HepG2 (cell line): ENCODE data around the gene TFRC. TPM values are rescaled to one million over a fixed set of nuclear protein-coding genes. Genes with fewer than 3 reads are reported as not detected.

Source experiments
- ATF1 ChIP-seq: IDR thresholded peaks from 2 replicates; pipeline ENCODE4 v1.6.1; 2016; ENCODE audit warnings: mild to moderate bottlenecking, control low read depth
- BCL3 ChIP-seq: sonication (generic); formaldehyde crosslinking; IDR thresholded peaks from 2 replicates; pipeline ENCODE4 v1.5.1; 2020; ENCODE audit warnings: mild to moderate bottlenecking, missing genetic modification reagents, moderate library complexity
- HNF4A ChIP-seq: sonication (generic); formaldehyde crosslinking; IDR thresholded peaks from 2 replicates; pipeline ENCODE4 v1.4.0; 2020; ENCODE audit warnings: missing genetic modification reagents
- KDM5B ChIP-seq: sonication (generic); formaldehyde crosslinking; IDR thresholded peaks from 2 replicates; pipeline ENCODE4 v1.4.0; 2020; ENCODE audit warnings: missing genetic modification reagents, mild to moderate bottlenecking, borderline replicate concordance
- KLF12 ChIP-seq: sonication (generic); formaldehyde crosslinking; IDR thresholded peaks from 2 replicates; pipeline ENCODE4 v1.4.0; 2020; ENCODE audit warnings: missing genetic modification reagents, borderline replicate concordance
- MED13 ChIP-seq: sonication (generic); formaldehyde crosslinking; IDR thresholded peaks from 2 replicates; pipeline ENCODE4 v1.5.0; 2020; ENCODE audit warnings: missing genetic modification reagents
- MYNN ChIP-seq: sonication (generic); formaldehyde crosslinking; IDR thresholded peaks from 2 replicates; pipeline ENCODE4 v1.4.0; 2020; ENCODE audit warnings: mild to moderate bottlenecking, low read depth, missing genetic modification reagents
- PAWR ChIP-seq: sonication (generic); formaldehyde crosslinking; IDR thresholded peaks from 2 replicates; pipeline ENCODE4 v1.4.0; 2020; ENCODE audit warnings: missing genetic modification reagents, mild to moderate bottlenecking, borderline replicate concordance
- TBP ChIP-seq: sonication (generic); formaldehyde crosslinking; IDR thresholded peaks from 2 replicates; pipeline ENCODE4 v1.5.0; 2020; ENCODE audit warnings: missing genetic modification reagents
- THAP7 ChIP-seq: sonication (generic); formaldehyde crosslinking; IDR thresholded peaks from 2 replicates; pipeline ENCODE4 v1.8.1; 2023; ENCODE audit warnings: mild to moderate bottlenecking, missing genetic modification reagents
- ZGPAT ChIP-seq: IDR thresholded peaks from 2 replicates; pipeline ENCODE4 v1.6.1; 2016; ENCODE audit warnings: mild to moderate bottlenecking
- ZMYM2 ChIP-seq: sonication (generic); formaldehyde crosslinking; IDR thresholded peaks from 2 replicates; pipeline ENCODE4 v1.8.0; 2022; ENCODE audit warnings: mild to moderate bottlenecking, missing genetic modification reagents
- ZNF12 ChIP-seq: sonication (generic); formaldehyde crosslinking; IDR thresholded peaks from 2 replicates; pipeline ENCODE4 v1.5.0; 2020; ENCODE audit warnings: missing genetic modification reagents
- ZNF513 ChIP-seq: sonication (generic); formaldehyde crosslinking; conservative IDR thresholded peaks from 2 replicates; pipeline ENCODE4 v1.5.0; 2020; ENCODE audit warnings: missing genetic modification reagents
- ZNF652 ChIP-seq: IDR thresholded peaks from 2 replicates; pipeline ENCODE4 v1.6.1; 2016; ENCODE audit warnings: low read depth, borderline replicate concordance
- polyA plus RNA-seq, 8 experiments: library from polyadenylated mRNA; depleted of rRNA in 3 of 8; stranded (reverse) in 7 of 8; unstranded in 1 of 8; fragments of >200 nt; fragmentation: Illumina TruSeq in 4 of 8; extraction: Trizol in 4 of 8; gene quantifications; 2 replicates each; pipeline versions ENCODE4 v1.2.1 to v1.2.3, GENCODE V29; 2011 to 2016; ENCODE audit warnings: low read depth in 4 of 8, missing spikeins in 1 of 8, mixed read lengths in 1 of 8; ENCODE audit not compliant: insufficient read depth in 1 of 8
- total RNA-seq, 5 experiments: library from RNA; depleted of rRNA; stranded (reverse); fragments of >200 nt; fragmentation: Illumina TruSeq; extraction: Trizol; gene quantifications; 2 replicates each; pipeline ENCODE4 v1.2.3, GENCODE V29; 2016; ENCODE audit warnings: low read depth in 1 of 5
- TF ChIP-seq, protein P1 (sequence below): sonication (generic); formaldehyde crosslinking; IDR thresholded peaks from 2 replicates; pipeline ENCODE4 v1.4.0; 2020; ENCODE audit warnings: missing genetic modification reagents
- TF ChIP-seq, protein P2 (sequence below): sonication (generic); formaldehyde crosslinking; IDR thresholded peaks from 2 replicates; pipeline ENCODE4 v1.5.0; 2020; ENCODE audit warnings: mild to moderate bottlenecking, missing genetic modification reagents, moderate library complexity
- TF ChIP-seq, protein P3 (sequence below): sonication (generic); formaldehyde crosslinking; IDR thresholded peaks from 2 replicates; pipeline ENCODE4 v1.4.0; 2020; ENCODE audit warnings: missing genetic modification reagents
- TF ChIP-seq, protein P4 (sequence below): sonication (generic); formaldehyde crosslinking; IDR thresholded peaks from 2 replicates; pipeline ENCODE4 v1.4.0; 2020; ENCODE audit warnings: mild to moderate bottlenecking, missing genetic modification reagents

Gene TFRC
- total and polyA plus RNA-seq, 2 of the 13 experiments (the other 11 are each of a cell fraction or from before 2014, with no cell fraction given) = 188 to 274 TPM

DNA sequence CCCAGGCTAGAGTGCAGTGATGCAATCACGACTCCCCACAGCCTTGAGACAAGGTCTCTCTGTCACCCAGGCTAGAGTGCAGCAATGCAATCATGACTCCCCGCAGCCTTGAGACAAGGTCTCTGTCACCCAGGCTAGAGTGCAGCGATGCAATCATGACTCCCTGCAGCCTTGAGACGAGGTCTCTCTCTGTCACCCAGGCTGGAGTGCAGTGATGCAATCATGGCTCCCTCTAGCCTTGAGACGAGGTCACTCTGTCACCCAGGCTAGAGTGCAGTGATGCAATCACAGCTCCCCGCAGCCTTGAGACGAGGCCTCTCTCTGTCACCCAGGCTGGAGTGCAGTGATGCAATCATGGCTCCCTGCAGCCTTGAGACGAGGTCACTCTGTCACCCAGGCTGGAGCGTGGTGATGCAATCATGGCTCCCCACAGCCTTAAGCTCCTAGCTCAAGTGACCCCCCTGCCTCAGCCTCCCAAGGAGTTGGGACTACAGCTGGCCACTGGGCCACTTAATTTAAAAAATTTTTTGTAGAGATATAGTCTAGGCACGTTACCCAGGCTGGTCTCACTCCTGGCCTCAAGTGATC lies 26.1 kb downstream of the TFRC start (continued):
- TF ChIP-seq PAWR = no peak
- peak; percentile 78; the same call in 1 of the 2 replicates for TF ChIP-seq ATF1
- TF ChIP-seq KDM5B = peak; percentile 97; the same call in 1 of the 2 replicates
- TF ChIP-seq TBP (CRISPR knock-in tag) = no peak
- TF ChIP-seq, protein P1, sequence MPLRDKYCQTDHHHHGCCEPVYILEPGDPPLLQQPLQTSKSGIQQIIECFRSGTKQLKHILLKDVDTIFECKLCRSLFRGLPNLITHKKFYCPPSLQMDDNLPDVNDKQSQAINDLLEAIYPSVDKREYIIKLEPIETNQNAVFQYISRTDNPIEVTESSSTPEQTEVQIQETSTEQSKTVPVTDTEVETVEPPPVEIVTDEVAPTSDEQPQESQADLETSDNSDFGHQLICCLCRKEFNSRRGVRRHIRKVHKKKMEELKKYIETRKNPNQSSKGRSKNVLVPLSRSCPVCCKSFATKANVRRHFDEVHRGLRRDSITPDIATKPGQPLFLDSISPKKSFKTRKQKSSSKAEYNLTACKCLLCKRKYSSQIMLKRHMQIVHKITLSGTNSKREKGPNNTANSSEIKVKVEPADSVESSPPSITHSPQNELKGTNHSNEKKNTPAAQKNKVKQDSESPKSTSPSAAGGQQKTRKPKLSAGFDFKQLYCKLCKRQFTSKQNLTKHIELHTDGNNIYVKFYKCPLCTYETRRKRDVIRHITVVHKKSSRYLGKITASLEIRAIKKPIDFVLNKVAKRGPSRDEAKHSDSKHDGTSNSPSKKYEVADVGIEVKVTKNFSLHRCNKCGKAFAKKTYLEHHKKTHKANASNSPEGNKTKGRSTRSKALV (CRISPR knock-in tag) = no peak; the same call in 1 of the 2 replicates
- TF ChIP-seq ZMYM2 = peak; percentile 74; the same call in 1 of the 2 replicates
- TF ChIP-seq ZNF652 (CRISPR knock-in tag) = peak; percentile 62
- no peak for TF ChIP-seq THAP7 (CRISPR knock-in tag)
- TF ChIP-seq, protein P2, sequence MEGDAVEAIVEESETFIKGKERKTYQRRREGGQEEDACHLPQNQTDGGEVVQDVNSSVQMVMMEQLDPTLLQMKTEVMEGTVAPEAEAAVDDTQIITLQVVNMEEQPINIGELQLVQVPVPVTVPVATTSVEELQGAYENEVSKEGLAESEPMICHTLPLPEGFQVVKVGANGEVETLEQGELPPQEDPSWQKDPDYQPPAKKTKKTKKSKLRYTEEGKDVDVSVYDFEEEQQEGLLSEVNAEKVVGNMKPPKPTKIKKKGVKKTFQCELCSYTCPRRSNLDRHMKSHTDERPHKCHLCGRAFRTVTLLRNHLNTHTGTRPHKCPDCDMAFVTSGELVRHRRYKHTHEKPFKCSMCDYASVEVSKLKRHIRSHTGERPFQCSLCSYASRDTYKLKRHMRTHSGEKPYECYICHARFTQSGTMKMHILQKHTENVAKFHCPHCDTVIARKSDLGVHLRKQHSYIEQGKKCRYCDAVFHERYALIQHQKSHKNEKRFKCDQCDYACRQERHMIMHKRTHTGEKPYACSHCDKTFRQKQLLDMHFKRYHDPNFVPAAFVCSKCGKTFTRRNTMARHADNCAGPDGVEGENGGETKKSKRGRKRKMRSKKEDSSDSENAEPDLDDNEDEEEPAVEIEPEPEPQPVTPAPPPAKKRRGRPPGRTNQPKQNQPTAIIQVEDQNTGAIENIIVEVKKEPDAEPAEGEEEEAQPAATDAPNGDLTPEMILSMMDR (CRISPR knock-in tag) = peak; percentile 60
- TF ChIP-seq ZNF12 (CRISPR knock-in tag) = peak; percentile 64; the same call in 1 of the 2 replicates
- TF ChIP-seq HNF4A (CRISPR knock-in tag) = peak; percentile 96
- TF ChIP-seq MED13 (CRISPR knock-in tag) = no peak
- TF ChIP-seq ZNF513 = no peak
- peak; percentile 66; the same call in 1 of the 2 replicates for TF ChIP-seq BCL3
- TF ChIP-seq MYNN (CRISPR knock-in tag) = no peak
- TF ChIP-seq ZGPAT (CRISPR knock-in tag) = peak; percentile 98
- TF ChIP-seq, protein P3, sequence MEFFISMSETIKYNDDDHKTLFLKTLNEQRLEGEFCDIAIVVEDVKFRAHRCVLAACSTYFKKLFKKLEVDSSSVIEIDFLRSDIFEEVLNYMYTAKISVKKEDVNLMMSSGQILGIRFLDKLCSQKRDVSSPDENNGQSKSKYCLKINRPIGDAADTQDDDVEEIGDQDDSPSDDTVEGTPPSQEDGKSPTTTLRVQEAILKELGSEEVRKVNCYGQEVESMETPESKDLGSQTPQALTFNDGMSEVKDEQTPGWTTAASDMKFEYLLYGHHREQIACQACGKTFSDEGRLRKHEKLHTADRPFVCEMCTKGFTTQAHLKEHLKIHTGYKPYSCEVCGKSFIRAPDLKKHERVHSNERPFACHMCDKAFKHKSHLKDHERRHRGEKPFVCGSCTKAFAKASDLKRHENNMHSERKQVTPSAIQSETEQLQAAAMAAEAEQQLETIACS = no peak
- TF ChIP-seq KLF12 (CRISPR knock-in tag) = no peak
- TF ChIP-seq, protein P4, sequence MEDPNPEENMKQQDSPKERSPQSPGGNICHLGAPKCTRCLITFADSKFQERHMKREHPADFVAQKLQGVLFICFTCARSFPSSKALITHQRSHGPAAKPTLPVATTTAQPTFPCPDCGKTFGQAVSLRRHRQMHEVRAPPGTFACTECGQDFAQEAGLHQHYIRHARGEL (CRISPR knock-in tag) = no peak
